Tibial artery (tissue), 4 donors: ENCODE data around the gene ARMC3.
"Not testable (repeated sequence)": the region's sequence is repeated elsewhere in the genome, so short reads cannot be mapped to it uniquely, and the experiment has no call there.

Experiments
- DNase-seq, 2 donors: peaks; one replicate each; pipeline ENCODE4 v3.0.0-alpha.2; 2019
- H3K27ac ChIP-seq, 2 donors: fragments of 200-600 bp; sonication (generic) in 1 of 2; 1 replicate in 1 of 2; 2 replicates in 1 of 2; pipeline ENCODE4 v1.5.1; 2018 to 2019; ENCODE audit warnings: mild to moderate bottlenecking in 1 of 2
- H3K27me3 ChIP-seq, 2 donors: fragments of 200-600 bp; sonication (generic) in 1 of 2; one replicate each; pipeline versions ENCODE4 v1.5.1 to v1.6.0; 2016 to 2019
- H3K36me3 ChIP-seq, 3 donors: fragments of 200-600 bp; sonication (generic) in 2 of 3; one replicate each; pipeline ENCODE4 v1.5.1; 2016 to 2019; ENCODE audit warnings: mild to moderate bottlenecking in 2 of 3
- H3K4me1 ChIP-seq, 4 donors: fragments of 200-600 bp; sonication (generic) in 2 of 4; 1 replicate in 3 of 4; 2 replicates in 1 of 4; pipeline ENCODE4 v1.5.1; 2016 to 2019
- H3K4me3 ChIP-seq, 2 donors: fragments of 200-600 bp; sonication (generic) in 1 of 2; 1 replicate in 1 of 2; 2 replicates in 1 of 2; pipeline ENCODE4 v1.5.1; 2018 to 2019; ENCODE audit warnings: mild to moderate bottlenecking in 2 of 2
- H3K9me3 ChIP-seq, 3 donors: fragments of 200-600 bp; sonication (generic) in 1 of 3; one replicate each; pipeline ENCODE4 v1.5.1; 2016 to 2019
- intact Hi-C: fragments of 100-400 bp; cut with DNase I; formaldehyde crosslinking; loops from one replicate; pipeline ENCODE4 v1.15.0; 2023; ENCODE audit warnings: low total_unique reads
- TF ChIP-seq, protein P1 (sequence below), 2 experiments: fragments of 200-600 bp in 1 of 2; fragments of 450-650 bp in 1 of 2; IDR thresholded peaks; one replicate each; pipeline ENCODE4 v1.5.1; 2017 to 2019; ENCODE audit warnings: antibody characterized with exemption in 2 of 2, mild to moderate bottlenecking in 1 of 2, moderate library complexity in 1 of 2

Gene ARMC3

DNA sequence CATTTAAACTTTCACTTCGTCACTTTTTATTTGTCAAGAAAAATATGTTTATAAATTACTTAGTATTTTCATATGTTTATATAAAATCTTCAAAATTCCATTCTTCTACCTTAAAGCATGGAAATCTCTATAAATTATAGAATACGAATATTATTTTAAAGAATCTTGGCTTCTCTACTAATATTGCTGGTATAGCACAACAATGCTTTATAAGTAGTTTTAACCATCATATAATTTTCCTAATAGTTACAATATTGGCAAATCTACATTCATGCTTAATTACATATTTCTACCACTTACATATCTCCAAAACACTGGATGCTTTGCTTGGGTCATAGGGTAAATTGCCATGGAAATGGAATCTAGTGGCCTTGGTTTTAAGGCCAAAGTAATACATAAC, 21.1 kb upstream of the ARMC3 start:
- Histone ChIP-seq H3K27me3 (no peaks in the 10 kb centered on the region), H3K9me3 (peaks cover 0 to 13% (median 6%) of the 10 kb centered on the region in 3 donors), H3K4me3 (no peak overlapping the region), H3K4me1 (no peaks in the 10 kb centered on the region), H3K27ac (no peak overlapping the region), H3K36me3 (no peaks in the 10 kb centered on the region)
- intact Hi-C loops = no loop called here
- no peak for DNase-seq
- TF ChIP-seq, protein P1, sequence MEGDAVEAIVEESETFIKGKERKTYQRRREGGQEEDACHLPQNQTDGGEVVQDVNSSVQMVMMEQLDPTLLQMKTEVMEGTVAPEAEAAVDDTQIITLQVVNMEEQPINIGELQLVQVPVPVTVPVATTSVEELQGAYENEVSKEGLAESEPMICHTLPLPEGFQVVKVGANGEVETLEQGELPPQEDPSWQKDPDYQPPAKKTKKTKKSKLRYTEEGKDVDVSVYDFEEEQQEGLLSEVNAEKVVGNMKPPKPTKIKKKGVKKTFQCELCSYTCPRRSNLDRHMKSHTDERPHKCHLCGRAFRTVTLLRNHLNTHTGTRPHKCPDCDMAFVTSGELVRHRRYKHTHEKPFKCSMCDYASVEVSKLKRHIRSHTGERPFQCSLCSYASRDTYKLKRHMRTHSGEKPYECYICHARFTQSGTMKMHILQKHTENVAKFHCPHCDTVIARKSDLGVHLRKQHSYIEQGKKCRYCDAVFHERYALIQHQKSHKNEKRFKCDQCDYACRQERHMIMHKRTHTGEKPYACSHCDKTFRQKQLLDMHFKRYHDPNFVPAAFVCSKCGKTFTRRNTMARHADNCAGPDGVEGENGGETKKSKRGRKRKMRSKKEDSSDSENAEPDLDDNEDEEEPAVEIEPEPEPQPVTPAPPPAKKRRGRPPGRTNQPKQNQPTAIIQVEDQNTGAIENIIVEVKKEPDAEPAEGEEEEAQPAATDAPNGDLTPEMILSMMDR (IDR thresholded peaks at IDR 0.05) = no peak

DNA sequence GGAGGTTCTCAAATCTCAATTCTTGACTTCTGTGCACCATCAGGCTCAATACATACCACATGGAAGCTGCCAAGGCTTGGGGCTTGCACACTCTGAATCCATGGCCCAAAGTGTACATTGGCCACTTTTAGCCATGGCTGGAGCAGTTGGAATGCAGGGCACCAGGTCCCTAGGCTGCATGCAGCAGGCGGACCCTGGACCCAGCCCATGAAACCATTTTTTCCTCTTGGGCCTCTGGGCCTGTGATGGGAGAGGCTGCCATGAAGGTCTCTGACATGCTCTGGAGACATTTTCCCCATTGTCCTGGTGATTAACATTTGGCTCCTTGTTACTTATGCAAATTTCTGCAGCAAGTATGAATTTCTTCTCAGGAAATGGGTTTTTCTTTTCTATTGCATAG, 19.0 kb upstream of the ARMC3 start:
- intact Hi-C loops = no loop called here
- Histone ChIP-seq H3K27me3 (no peaks in the 10 kb centered on the region), H3K4me1 (no peaks in the 10 kb centered on the region), H3K36me3 (no peaks in the 10 kb centered on the region), H3K27ac (no peak overlapping the region), H3K4me3 (no peak overlapping the region), H3K9me3 (peaks cover 0 to 9% (median 6%) of the 10 kb centered on the region in 3 donors)
- DNase-seq = no peak
- TF ChIP-seq, protein P1 (IDR thresholded peaks at IDR 0.05) = no peak

DNA sequence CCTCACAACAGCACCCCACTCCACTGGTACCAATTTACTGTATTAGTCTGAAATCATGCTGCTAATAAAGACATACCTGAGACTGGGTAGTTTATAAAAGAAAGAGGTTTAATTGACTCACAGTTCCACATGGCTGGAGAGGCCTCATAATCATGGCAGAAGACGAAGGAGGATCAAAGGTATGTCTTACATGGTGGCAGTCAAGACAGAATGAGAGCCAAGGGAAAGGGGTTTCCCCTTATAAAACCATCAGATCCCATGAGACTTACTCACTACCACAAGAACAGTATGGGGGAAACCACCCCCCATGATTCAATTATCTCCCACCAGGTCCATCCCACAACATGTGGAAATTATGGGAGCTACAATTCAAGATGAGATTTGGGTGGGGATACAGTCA, 18.2 kb upstream of the ARMC3 start:
- H3K36me3 ChIP-seq, H3K27ac ChIP-seq, H3K4me3 ChIP-seq, intact Hi-C loops, H3K4me1 ChIP-seq, DNase-seq, H3K27me3 ChIP-seq, H3K9me3 ChIP-seq: not testable (repeated sequence)

DNA sequence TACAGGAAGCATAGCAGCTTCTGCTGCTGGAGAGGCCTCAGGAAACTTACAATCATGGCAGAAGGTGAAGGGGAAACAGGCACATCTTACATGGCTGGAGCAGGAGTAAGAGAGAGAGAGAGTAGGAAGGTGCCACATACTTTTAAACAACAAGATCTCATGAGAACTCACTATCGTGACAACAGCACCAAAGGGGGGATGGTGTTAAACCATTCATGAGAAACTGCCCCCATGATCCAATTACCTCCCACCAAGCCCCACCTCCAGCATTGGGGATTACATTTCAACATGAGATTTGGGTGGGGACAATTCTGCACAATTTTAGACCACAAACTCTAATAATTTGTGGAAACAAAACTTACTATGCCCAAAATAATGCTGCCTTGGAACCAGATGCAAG, 16.8 kb upstream of the ARMC3 start:
- intact Hi-C loops = no loop called here
- Histone ChIP-seq H3K27me3 (no peaks in the 10 kb centered on the region), H3K4me3 (no peak overlapping the region), H3K4me1 (no peaks in the 10 kb centered on the region), H3K27ac (no peak overlapping the region), H3K36me3 (no peaks in the 10 kb centered on the region), H3K9me3 (peaks cover 0 to 9% (median 6%) of the 10 kb centered on the region in 3 donors)
- no peak for DNase-seq
- TF ChIP-seq, protein P1 (IDR thresholded peaks at IDR 0.05) = no peak

DNA sequence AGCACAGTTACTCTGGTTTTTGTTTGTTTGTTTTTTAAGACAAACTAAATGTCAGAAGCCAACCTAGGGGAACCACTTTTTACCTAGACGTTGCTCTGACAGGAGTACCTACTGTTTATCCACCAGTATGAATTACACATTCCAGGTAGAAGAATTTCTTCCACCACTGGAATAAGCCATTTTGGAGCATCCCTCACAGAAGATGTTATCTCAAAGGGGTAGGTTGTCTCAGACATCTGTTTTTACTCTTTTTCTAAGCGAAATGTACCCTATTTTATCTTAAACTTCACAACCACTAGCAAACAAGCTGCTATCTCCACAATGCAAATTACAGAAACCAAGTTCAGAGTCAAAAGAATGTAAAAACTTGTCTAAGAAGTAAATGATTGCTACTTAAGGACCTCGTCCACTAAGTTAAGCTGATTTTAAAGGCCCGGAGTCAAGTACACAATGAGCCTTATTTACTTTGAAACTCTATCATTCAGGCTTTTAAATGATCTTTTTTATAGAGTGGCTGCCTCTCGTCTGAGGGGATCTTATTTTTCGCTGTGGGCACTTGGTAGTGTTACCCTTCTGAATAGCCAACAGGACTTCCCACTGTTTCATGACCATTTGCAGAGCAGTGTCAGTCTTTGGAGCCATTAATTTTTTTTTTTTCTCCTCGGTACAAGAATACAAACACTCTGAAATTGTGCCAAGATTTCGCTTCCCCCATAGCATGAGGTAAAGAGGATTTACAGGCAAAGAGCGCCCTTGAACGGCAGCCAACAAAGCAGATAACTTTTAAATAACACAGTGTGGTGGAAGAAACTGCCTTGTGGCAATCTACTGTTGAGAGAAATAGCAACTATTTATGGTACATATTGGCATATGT, 15.7 kb upstream of the ARMC3 start:
- Histone ChIP-seq H3K27ac (no peak overlapping the region), H3K4me3 (no peak overlapping the region), H3K36me3 (no peaks in the 10 kb centered on the region), H3K27me3 (no peaks in the 10 kb centered on the region), H3K9me3 (peaks cover 0 to 11% (median 6%) of the 10 kb centered on the region in 3 donors), H3K4me1 (no peaks in the 10 kb centered on the region)
- DNase-seq = no peak
- intact Hi-C loops = no loop called here
- TF ChIP-seq, protein P1 (IDR thresholded peaks at IDR 0.05) = no peak

DNA sequence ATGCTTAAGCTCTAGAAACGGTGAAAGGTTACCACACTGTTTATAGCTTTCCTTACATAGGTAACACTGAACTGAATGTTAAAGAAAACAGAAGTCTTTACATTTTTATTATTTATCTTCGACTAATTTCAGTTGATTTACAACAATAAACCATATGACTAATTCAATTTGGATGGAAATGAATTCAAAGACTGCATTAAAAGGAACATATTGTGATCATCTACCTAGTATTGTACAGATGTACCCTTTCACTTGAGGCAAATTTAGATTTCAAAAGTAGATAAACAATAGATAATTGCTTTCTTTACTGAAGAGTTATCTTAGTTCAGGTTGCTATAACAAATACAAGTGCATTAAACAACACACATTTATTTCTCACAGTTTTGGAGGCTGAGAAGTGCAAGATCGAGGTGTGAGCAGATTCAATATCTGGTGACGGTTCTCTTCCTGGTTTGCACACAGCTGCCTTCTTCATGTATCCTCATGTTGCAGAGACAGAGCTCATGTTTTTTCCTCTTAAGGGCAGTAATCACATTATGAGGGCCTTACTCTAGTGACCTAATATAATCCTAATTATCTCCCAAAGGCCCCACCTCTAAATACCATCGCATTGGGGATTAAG, 15.0 kb upstream of the ARMC3 start:
- no peaks in the 10 kb centered on the region for H3K4me1 ChIP-seq
- no peak overlapping the region for H3K4me3 ChIP-seq
- H3K27me3 ChIP-seq = no peaks in the 10 kb centered on the region
- TF ChIP-seq, protein P1 (IDR thresholded peaks at IDR 0.05) = no peak
- H3K36me3 ChIP-seq = no peaks in the 10 kb centered on the region
- no peak for DNase-seq
- no peak overlapping the region for H3K27ac ChIP-seq
- H3K9me3 ChIP-seq = peaks cover 0 to 15% (median 6%) of the 10 kb centered on the region in 3 donors
- intact Hi-C loops = no loop called here
